Activated CD4-positive, alpha-beta T cell treated with anti-CD3 and anti-CD28 coated beads, Interleukin-2, amount 50 U/mL, for 48 hours (primary cell): ENCODE measurements around the gene GSX2.
A peak's percentile ranks its signal among the peaks of the same experiment; 100 is the strongest.
"Not testable (repeated sequence)": the region's sequence is repeated elsewhere in the genome, so short reads cannot be mapped to it uniquely, and the experiment has no call there.

ENCODE experiments used
- DNase-seq, 2 experiments: peaks; one replicate each; pipeline ENCODE4 v3.0.0-alpha.2; 2020

Gene GSX2

DNA sequence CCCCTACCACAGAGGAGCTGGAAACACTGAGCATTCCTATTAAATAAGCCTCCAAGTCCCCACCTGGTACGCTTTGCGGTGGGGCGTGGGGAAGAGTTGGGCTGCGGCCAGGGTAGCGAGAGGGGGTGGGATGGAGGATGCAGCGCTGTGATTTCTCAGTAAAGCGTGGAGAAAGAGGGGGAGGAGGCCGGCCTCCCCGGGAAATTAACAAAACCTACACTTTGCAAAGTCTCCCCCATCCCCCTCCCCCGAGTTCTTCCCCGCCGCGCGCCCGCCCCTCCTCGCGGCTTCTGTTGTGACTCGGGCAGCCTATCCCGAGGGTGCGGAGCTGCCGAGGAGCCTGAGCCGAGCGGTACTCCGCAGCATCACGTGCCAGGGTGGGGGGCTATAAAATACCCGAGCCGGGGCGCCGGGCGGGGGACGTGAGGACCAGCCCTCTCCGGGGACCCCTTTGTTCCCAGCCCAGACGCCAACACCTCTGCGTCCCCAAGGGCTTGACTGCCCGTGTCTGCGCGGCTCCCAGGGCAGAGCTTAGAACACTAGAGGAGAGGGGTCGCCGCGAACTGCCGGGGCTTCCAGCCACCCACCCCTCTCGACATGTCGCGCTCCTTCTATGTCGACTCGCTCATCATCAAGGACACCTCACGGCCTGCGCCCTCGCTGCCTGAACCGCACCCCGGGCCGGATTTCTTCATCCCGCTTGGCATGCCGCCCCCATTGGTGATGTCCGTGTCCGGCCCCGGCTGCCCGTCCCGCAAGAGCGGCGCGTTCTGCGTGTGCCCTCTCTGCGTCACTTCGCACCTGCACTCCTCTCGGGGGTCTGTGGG is at the start of gene GSX2:
GSX2 (plus strand) TSS at position 416 of the 827 bp plus-strand sequence; CDS start at position 598, 182 bp downstream.
- no peak for DNase-seq

DNA sequence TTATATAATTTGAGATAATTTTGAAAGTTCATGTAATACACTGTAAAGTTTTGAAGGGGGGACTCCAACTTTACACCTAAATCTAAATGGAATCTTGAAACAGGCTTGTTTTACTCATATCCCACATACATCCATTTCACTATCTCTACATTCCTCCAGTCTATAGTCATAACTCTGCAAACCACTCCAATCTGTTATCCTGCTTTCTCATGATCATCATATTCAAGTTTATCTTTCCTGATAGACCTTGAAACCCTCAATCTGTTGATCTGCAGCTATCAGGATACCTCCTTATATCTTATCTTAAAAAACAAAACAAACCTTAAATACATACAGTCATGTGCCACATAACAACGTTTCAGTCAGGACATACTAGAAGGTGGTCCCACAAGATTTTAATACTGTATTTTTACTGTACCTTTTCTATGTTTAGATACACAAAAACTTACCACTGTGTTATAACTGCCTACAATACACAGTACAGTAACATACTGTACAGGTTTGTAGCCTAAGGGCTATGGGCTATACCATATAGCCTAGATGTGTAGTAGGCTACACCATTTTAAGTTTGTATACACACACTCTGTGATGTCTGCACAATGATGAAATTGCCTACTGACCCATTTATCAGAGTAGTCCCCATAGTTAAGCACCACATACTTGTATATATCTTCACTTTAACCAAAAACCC is 49.6 kb upstream of the GSX2 start:
- DNase-seq: no peak

DNA sequence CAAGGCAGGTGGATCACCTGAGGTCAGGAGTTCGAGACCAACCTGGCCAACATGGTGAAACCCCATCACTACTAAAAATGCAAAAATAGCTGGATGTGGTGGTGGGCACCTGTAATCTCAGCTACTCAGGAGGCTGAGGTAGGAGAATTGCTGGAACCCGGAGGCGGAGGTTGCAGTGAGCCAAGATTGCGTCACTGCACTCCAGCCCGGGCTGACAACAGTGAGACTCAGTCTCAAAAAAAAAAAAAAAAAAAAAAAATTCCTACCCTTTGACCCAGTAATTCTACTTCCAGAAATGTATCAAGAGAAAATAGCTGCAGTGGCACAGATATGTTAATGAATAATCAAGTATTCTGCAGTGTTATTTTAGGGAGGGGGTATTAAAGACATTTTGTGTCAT is 46.6 kb upstream of the GSX2 start:
- DNase-seq: not testable (repeated sequence)

GRCh38 chr4:54054501-54054900 is 45.5 kb upstream of the GSX2 start:
- no peak for DNase-seq

- DNase-seq: no peak
Observed at GRCh38 chr4:54055494-54055893, 44.5 kb upstream of the GSX2 start.

DNA sequence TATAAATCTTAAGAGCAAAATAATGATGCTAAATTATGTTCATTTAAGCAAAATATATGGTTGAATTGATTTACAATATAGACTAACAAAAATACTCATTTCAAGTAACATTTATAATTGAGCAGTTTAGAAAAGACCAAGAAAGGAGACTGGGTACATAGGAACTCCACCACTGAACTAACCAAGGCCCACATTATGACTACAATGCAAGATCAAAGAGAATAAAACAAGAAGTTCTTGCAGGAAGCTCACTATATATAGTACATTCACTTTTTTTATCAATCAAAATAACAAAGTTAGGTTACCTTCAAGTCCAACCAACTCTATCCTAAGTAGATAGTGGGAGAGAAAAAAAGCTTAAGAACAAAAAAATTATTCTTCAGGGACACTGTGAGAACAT is 43.6 kb upstream of the GSX2 start:
- DNase-seq: no peak

DNA sequence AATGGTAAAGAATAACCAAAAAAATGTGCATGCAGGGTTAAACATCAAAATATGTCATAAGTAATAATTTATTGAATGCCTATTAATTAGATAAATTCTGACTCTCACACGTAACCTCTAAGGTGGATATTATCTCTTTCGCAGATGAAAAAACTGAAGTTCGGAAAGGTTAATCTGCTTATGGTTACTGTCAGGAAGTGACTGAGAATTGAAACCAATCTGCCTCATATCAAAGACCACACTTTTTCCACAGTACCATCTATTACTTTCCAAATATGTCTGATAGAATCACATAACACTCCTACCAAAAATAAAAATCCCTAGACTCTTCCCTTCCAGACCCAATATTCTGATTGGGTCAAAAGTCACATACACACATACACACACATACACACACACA is 41.8 kb upstream of the GSX2 start:
- DNase-seq: no peak

GRCh38 chr4:54060116-54060515 is 39.8 kb upstream of the GSX2 start:
- DNase-seq: no peak

DNA sequence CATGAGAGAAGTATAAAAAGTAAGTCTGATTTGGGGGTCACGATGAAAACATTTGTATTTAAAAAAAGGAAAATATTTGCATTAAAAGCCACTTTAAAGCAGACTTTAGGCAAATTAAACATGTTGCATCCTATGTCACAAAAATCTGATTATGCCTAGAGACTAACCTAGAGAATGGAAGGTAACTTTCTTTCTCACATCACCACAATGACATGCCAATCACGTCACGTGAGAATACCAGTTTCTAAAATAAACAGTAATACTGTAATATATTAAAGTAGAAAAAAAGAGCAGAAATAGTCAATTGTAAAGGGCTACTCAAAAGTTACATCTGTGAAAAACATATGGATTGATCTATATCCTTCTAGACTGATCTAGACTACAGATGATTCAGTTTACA is 38.9 kb upstream of the GSX2 start:
- DNase-seq: no peak

DNA sequence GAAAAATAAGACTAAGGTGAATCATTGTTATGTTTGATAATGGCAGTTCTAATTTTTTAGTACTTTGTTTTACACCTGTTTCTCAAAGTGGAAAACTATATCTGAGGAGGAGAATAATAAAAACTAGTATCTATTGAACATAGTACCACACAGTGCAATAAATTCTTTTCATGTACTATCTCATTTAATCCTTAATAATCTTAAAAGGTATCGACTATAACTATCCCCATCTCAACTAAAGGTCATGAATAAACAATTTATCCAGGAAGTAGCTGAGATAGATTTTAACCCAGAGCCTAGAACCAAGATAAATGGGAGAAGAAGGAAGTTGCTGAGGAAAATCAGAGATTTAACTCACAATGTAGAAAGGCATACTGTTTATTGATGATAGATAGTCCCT is 38.1 kb upstream of the GSX2 start:
- DNase-seq: no peak

- no peak for DNase-seq
Observed at GRCh38 chr4:54062392-54062791, 37.6 kb upstream of the GSX2 start.

GRCh38 chr4:54063229-54063628 is 36.7 kb upstream of the GSX2 start:
- DNase-seq: peak; percentile 20 to 32

- peak; percentile 16 to 30 for DNase-seq
Observed at GRCh38 chr4:54063737-54064316, 36.1 kb upstream of the GSX2 start.

- peak; percentile 93 to 95 for DNase-seq
Observed at GRCh38 chr4:54064317-54065111, 35.4 kb upstream of the GSX2 start, which contains the start of gene CHIC2. Gene CHIC2, minus strand, starts transcription at chr4:54064605. Its CDS starts 305 bp downstream, at chr4:54064300.

- DNase-seq: no peak
Observed at GRCh38 chr4:54065282-54066087, 34.5 kb upstream of the GSX2 start.

- no peak for DNase-seq
Observed at GRCh38 chr4:54066088-54066415, 33.9 kb upstream of the GSX2 start.

DNA sequence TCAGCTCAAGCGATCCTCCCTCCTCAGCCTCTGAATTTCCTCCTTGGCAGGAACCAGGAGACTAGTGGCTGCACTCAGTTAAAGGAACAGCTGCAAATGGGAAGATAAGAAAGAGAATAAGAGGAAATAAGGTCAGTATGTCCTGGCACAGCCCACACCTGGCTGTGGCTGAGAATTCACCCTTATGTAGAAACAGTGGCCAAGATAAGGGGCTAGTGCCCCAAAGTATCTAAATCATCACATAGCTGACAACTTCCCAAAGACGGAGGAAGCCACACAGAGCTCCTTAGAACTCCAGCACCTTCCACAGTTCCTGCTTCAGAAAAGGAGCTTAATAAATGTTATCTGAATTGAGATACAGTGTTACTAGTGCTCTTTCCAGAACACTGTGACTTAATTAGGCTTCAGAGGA is 33.2 kb upstream of the GSX2 start:
- DNase-seq: no peak

- DNase-seq: no peak
Observed at GRCh38 chr4:54067166-54067565, 32.8 kb upstream of the GSX2 start.

DNA sequence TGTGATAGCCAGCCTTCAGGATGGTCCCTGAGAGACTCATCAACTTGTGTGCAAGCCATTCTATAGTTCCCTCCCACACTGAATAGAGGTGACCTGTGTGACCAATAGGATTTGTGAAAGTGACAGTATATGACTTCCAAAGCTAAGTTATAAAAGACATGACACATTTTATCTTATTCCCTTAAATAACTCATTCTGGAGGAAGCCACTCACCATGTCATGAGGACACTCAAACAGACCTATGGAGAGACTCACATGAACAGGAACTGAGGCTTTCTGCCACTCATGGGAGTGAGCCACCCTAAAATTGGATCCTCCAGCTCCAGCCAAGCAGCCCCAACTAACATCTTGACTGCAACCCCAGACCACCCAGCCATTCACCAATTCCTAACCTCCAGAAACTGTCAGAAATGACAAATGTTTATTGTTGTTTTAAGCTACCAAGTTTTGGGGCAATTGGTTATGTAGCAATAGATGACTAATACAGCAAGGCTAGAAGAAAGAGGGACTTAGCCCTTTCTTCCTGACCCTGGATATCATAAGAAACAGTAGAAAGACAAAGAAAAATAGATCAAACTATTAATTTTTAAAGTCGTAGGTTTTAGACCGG is 26.6 kb upstream of the GSX2 start:
- no peak for DNase-seq

GRCh38 chr4:54074381-54074780 is 25.6 kb upstream of the GSX2 start:
- no peak for DNase-seq

- DNase-seq: no peak
Observed at GRCh38 chr4:54076673-54077072, 23.3 kb upstream of the GSX2 start.

GRCh38 chr4:54077812-54078211 is 22.2 kb upstream of the GSX2 start:
- no peak for DNase-seq
